ENCODE results near the gene SLC6A2. TPM values are rescaled to one million over a fixed set of nuclear protein-coding genes. Genes with fewer than 3 reads are reported as not detected.

SLC6A2 gene
- total RNA-seq, 1 donor from 2014 or later, result not detected

DNA sequence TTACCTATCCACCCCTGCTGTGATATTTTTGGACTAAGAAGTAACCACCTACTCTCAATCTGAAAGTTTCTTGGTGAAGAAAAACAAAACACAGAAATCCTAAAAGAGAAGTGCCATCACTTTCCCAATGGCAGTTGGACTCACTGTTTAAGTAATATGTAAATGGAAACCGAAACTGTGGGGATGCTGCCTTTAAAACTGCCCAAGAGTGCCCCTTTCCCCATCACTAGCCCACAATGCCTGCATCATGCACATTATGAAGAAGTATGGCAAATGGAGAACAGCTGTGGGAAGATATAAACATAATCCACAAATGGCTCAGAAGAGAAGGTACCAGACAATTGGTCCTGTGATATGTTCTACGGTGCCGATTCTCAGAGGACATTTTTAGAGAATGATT, 33.5 kb upstream of the SLC6A2 start:
- intact Hi-C loops (cut with micrococcal nuclease), result no loop called here

DNA sequence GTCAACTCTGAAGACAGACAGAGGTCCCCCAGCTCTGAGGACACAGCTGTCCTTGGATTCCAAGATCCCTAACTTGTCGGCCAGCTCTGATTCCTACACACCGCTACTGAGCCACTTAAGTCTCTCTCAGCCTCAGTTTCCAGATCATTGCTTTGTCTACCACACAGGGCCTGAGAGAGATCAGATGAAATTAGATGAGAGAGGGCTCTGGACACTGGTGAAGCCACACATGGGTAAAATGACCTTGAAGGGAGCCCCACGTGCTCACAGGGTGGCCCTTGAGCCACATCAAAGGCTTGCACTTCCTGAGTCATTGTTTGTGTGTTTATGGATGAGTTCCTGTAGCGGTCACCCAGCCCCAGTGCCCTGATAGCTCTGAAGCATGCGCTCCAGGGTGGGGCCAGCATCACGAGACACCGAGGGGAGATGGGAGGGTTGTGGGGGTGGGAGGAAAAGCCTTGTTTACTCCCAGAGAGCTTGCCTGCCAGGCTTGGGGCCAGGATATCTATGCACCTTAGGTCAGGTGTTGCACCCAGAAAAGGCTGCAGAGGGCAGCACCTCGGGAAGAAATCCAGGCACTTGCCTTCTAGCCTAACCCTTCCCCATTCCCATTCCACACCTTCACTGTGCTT, 32.7 kb upstream of the SLC6A2 start:
- H3K36me3 Mint-ChIP-seq (ENCODE audit: low read depth), result no peaks in the 10 kb centered on the region
- DNase-seq (no peak), ATAC-seq (ENCODE audit: low read depth) (no peak)
- intact Hi-C loops (cut with micrococcal nuclease), result no loop called here
- ChIA-PET POLR2A (no interaction called here), CTCF (no interaction called here)
- no peak overlapping the region for H3K27ac Mint-ChIP-seq
- no peaks in the 10 kb centered on the region for H3K27me3 Mint-ChIP-seq
- H3K9me3 Mint-ChIP-seq, result peaks cover 3% of the 10 kb centered on the region
- H3K4me3 Mint-ChIP-seq, result no peak overlapping the region
- TF ChIP-seq, protein P1, sequence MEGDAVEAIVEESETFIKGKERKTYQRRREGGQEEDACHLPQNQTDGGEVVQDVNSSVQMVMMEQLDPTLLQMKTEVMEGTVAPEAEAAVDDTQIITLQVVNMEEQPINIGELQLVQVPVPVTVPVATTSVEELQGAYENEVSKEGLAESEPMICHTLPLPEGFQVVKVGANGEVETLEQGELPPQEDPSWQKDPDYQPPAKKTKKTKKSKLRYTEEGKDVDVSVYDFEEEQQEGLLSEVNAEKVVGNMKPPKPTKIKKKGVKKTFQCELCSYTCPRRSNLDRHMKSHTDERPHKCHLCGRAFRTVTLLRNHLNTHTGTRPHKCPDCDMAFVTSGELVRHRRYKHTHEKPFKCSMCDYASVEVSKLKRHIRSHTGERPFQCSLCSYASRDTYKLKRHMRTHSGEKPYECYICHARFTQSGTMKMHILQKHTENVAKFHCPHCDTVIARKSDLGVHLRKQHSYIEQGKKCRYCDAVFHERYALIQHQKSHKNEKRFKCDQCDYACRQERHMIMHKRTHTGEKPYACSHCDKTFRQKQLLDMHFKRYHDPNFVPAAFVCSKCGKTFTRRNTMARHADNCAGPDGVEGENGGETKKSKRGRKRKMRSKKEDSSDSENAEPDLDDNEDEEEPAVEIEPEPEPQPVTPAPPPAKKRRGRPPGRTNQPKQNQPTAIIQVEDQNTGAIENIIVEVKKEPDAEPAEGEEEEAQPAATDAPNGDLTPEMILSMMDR (IDR thresholded peaks at IDR 0.05), result no peak
- H3K4me1 Mint-ChIP-seq, result no peaks in the 10 kb centered on the region

More for the DNA sequence above, 33.5 kb upstream of the SLC6A2 start:
- POLR2A ChIA-PET, result no interaction called here
- H3K9me3 Mint-ChIP-seq, result peaks cover 3% of the 10 kb centered on the region
- no peak overlapping the region for H3K27ac Mint-ChIP-seq
- no peaks in the 10 kb centered on the region for H3K4me1 Mint-ChIP-seq
- no peak overlapping the region for H3K4me3 Mint-ChIP-seq
- no peak for ATAC-seq (ENCODE audit: low read depth)
- DNase-seq, result no peak
- no peaks in the 10 kb centered on the region for H3K36me3 Mint-ChIP-seq (ENCODE audit: low read depth)
- H3K27me3 Mint-ChIP-seq, result no peaks in the 10 kb centered on the region
- CTCF ChIA-PET, result no interaction called here
- TF ChIP-seq, protein P1 (IDR thresholded peaks at IDR 0.05), result no peak

DNA sequence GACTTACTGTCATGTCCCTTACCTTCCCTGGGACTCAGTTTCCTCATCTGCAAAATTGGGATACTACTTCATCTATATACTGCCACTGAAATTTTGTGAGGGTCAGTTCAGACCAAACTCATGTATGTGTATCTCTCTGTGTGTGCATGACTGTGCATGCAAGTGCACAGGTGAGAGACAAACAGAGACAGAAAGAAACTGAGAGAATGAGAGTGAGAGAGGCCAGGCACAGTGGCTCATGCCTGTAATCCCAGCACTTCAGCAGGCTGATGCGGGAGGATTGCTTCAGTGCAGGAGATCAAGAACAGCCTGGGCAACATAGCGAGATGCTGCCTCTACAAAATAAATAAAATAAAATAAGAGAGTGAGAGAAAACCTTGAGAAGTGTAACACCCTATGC, 32.1 kb upstream of the SLC6A2 start:
- CTCF ChIA-PET, result no interaction called here
- TF ChIP-seq, protein P1 (IDR thresholded peaks at IDR 0.05), result no peak
- ATAC-seq (ENCODE audit: low read depth), result no peak
- Mint-ChIP-seq H3K4me3 (no peak overlapping the region), H3K27me3 (no peaks in the 10 kb centered on the region), H3K9me3 (peaks cover 3% of the 10 kb centered on the region), H3K27ac (no peak overlapping the region), H3K36me3 (ENCODE audit: low read depth) (no peaks in the 10 kb centered on the region), H3K4me1 (no peaks in the 10 kb centered on the region)
- no peak for DNase-seq
- POLR2A ChIA-PET, result no interaction called here
- intact Hi-C loops (cut with micrococcal nuclease), result no loop called here

DNA sequence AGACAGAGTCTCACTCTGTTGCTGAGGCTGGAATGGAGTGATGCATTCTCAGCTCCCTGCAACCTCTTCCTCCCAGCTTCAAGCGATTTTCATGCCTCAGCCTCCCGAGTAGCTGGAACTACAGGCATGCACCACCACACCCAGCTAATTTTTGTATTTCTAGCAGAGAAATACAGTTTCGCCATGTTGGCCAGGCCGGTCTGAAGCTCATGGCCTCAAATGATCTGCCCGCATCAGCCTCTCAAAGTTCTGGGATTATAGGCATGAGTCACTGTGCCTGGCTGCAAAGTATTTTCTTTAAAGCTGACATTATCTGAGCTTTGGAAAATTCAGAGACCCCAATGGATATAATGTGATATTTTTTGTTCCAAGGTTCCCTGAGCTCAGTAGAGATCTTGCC, 31.1 kb upstream of the SLC6A2 start:
- Mint-ChIP-seq H3K9me3 (peaks cover 3% of the 10 kb centered on the region), H3K4me1 (no peaks in the 10 kb centered on the region), H3K27ac (no peak overlapping the region), H3K4me3 (no peak overlapping the region), H3K36me3 (ENCODE audit: low read depth) (no peaks in the 10 kb centered on the region), H3K27me3 (no peaks in the 10 kb centered on the region)
- CTCF ChIA-PET, result no interaction called here
- TF ChIP-seq, protein P1 (IDR thresholded peaks at IDR 0.05), result no peak
- intact Hi-C loops (cut with micrococcal nuclease), result no loop called here
- ATAC-seq (ENCODE audit: low read depth) (no peak), DNase-seq (no peak)
- POLR2A ChIA-PET, result no interaction called here

DNA sequence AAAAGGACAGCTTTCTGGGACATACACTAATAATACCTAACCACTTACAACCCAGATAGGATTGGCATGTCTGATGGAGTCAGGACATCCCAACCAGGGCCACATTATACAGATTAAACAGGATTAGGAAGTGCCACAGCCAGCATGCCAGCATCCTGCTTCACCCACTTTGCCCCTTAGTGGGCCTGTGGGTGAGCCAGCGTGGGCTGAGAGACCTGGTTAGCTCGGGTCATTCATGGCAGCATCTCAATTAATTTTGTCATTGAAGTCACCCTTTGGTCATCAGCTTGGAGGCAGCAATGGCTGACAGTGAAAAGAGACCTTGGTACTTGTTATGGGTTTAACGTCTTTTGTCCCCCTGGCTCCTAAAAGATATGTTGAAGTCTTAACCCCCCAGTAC, 29.9 kb upstream of the SLC6A2 start:
- no peaks in the 10 kb centered on the region for H3K36me3 Mint-ChIP-seq (ENCODE audit: low read depth)
- no peak for ATAC-seq (ENCODE audit: low read depth)
- no peak for DNase-seq
- intact Hi-C loops (cut with micrococcal nuclease), result no loop called here
- no peaks in the 10 kb centered on the region for H3K4me1 Mint-ChIP-seq
- no peaks in the 10 kb centered on the region for H3K9me3 Mint-ChIP-seq
- POLR2A ChIA-PET, result no interaction called here
- H3K27ac Mint-ChIP-seq, result no peak overlapping the region
- H3K27me3 Mint-ChIP-seq, result no peaks in the 10 kb centered on the region
- TF ChIP-seq, protein P1 (IDR thresholded peaks at IDR 0.05), result no peak
- H3K4me3 Mint-ChIP-seq, result no peak overlapping the region
- CTCF ChIA-PET, result no interaction called here

All from activated B cell treated with CpG ODN at 0.5 μM for 24 hours (primary cell).